Duodenal mucosa (tissue), 2 donors: Measurements from ENCODE around the gene FLNB.

Source experiments
- H3K27ac ChIP-seq: one replicate; pipeline ENCODE4 v1.7.0; 2013; ENCODE audit warnings: low read depth, low read length
- H3K27me3 ChIP-seq, 2 donors: one replicate each; pipeline ENCODE4 v1.7.0; 2013; ENCODE audit warnings: low read length in 2 of 2, control low read depth in 1 of 2; ENCODE audit not compliant: insufficient read depth in 2 of 2, control insufficient read depth in 1 of 2
- H3K36me3 ChIP-seq, 2 donors: one replicate each; pipeline ENCODE4 v1.7.0; 2013; ENCODE audit warnings: low read length in 2 of 2, control low read depth in 1 of 2; ENCODE audit not compliant: insufficient read depth in 2 of 2, control insufficient read depth in 1 of 2
- H3K4me1 ChIP-seq, 2 donors: one replicate each; pipeline ENCODE4 v1.7.0; 2013; ENCODE audit warnings: low read length in 2 of 2, control low read depth in 1 of 2; ENCODE audit not compliant: insufficient read depth in 2 of 2, control insufficient read depth in 1 of 2
- H3K4me3 ChIP-seq, 2 donors: one replicate each; pipeline ENCODE4 v1.7.0; 2013; ENCODE audit warnings: low read length in 2 of 2, low read depth in 1 of 2
- H3K9ac ChIP-seq, 2 donors: one replicate each; pipeline ENCODE4 v1.7.0; 2013; ENCODE audit warnings: low read length in 2 of 2, low read depth in 1 of 2
- H3K9me3 ChIP-seq, 2 donors: one replicate each; pipeline ENCODE4 v1.7.0; 2013; ENCODE audit warnings: low read length in 2 of 2, control low read depth in 1 of 2; ENCODE audit not compliant: control insufficient read depth in 1 of 2

FLNB gene

DNA sequence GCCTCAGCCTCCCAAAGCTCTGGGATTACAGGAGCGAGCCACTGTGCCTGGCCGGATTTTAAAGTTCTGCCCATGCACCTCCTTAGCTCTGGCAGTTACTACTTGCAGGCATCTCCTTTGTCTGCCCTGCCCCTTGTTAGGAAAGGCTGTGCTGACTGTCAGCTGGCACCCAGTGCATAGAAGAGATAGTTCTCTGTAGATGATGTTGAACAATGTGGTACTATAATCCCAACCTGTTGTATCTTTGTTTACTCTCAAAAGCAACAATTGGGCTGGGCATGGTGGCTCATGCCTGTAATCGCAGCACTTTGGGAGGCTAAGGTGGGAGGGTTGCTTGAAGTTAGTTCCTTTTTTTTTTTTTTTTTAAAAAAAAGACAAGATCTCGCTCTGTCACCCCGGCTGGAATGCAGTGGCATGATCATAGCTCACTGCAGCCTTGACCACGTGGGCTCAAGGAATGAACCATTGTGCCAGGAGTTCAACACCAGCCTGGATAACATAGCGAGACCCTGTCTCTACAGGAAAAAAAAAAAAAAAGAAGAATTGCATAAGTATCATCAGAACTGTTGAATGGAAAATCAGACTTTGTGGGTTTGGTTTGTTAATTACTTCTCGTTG, 30.6 kb downstream of the FLNB start:
- Histone ChIP-seq H3K4me3 (no peak overlapping the region), H3K27ac (no peak overlapping the region), H3K27me3 (no peaks in the 10 kb centered on the region), H3K36me3 (peaks cover 0 to 7% of the 10 kb centered on the region in 2 donors), H3K4me1 (peaks cover 52 to 66% of the 10 kb centered on the region in 2 donors), H3K9ac (no peak overlapping the region), H3K9me3 (no peaks in the 10 kb centered on the region)

- Histone ChIP-seq H3K4me3 (no peak overlapping the region), H3K9me3 (no peaks in the 10 kb centered on the region), H3K36me3 (peaks cover 0 to 4% of the 10 kb centered on the region in 2 donors), H3K27ac (no peak overlapping the region), H3K9ac (no peak overlapping the region), H3K27me3 (no peaks in the 10 kb centered on the region), H3K4me1 (peaks cover 50 to 65% of the 10 kb centered on the region in 2 donors)
Observed at GRCh38 chr3:58039601-58040000, 31.4 kb downstream of the FLNB start.

DNA sequence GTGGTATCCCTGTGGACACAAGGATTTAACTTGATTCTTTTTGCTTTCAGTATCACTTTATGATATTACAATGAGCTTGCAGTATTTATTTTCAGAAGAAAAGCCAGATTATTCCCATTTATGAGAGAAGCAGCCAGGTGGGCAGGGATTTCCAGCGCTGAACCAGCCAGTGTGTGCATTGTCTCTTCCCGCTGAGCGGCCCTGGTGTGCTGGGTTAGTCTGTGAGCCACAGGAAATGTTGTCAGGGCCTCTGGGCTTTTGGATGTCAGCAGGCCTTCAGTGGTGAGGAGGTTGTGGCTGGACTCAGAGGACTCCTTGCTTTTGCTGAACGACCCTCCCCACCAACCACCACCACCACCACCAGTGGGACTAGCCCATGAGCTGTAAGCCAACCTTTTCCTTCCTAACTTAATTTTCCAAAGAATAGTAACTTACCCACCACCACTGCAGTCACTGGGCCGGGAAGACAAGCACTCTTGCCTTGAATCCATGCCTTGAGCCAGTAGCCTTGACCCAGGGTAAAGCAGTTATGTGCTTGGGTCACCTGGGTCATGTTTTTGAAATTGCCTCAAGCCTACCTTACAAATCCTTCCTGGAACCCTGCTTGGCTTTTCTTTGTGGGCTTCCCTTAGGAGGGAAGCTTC, 33.1 kb downstream of the FLNB start:
- H3K9me3 ChIP-seq = no peaks in the 10 kb centered on the region
- peak overlapping the region; percentile 30 for H3K27ac ChIP-seq
- H3K27me3 ChIP-seq = no peaks in the 10 kb centered on the region
- no peak overlapping the region for H3K4me3 ChIP-seq
- peaks cover 0 to 4% of the 10 kb centered on the region in 2 donors for H3K36me3 ChIP-seq
- H3K9ac ChIP-seq = no peak overlapping the region
- peaks cover 34 to 52% of the 10 kb centered on the region in 2 donors for H3K4me1 ChIP-seq

- Histone ChIP-seq H3K9ac (no peak overlapping the region), H3K9me3 (no peaks in the 10 kb centered on the region), H3K27me3 (no peaks in the 10 kb centered on the region), H3K36me3 (peaks cover 0 to 4% of the 10 kb centered on the region in 2 donors), H3K27ac (peak overlapping the region; percentile 30), H3K4me3 (no peak overlapping the region), H3K4me1 (peaks cover 30 to 51% of the 10 kb centered on the region in 2 donors)
Observed at GRCh38 chr3:58041826-58042324, 33.7 kb downstream of the FLNB start.

DNA sequence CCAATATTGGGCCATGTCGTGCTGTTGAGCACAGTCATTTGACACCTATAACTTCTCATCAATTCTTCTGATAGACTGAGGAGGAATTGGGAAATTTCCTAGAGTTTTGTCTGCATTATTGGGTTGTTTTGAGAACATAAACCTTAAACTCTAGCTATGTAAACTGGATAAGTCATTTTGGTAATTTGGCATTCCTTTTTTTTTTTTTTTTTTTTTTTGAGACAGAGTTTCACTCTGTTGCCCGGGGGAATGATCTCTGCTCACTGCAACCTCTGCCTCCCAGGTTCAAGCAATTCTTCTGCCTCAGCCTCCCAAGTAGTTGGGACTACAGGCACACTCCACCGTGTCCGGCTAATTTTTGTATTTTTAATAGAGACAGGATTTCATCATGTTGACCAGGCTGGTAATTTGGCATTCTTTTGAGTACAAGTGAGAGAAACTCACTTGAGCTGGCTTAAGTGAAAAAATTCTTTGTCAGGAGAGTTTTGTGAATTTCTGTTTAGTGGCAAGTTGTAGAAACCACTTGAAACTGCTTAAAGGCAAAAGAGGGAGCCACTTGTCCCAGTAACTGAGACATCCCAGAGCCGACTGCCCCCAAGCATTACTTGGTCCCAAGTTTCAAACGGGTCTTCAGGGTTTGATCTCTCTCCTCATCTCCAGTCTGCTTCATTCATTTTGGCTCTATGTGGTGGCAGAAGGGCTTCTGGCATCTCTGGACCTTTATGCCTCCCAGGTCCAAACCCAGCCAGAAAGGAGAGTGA, 34.9 kb downstream of the FLNB start:
- H3K36me3 ChIP-seq = no peaks in the 10 kb centered on the region
- H3K9me3 ChIP-seq = no peaks in the 10 kb centered on the region
- no peaks in the 10 kb centered on the region for H3K27me3 ChIP-seq
- peaks cover 32 to 51% of the 10 kb centered on the region in 2 donors for H3K4me1 ChIP-seq
- H3K4me3 ChIP-seq = no peak overlapping the region
- no peak overlapping the region for H3K27ac ChIP-seq
- no peak overlapping the region for H3K9ac ChIP-seq

DNA sequence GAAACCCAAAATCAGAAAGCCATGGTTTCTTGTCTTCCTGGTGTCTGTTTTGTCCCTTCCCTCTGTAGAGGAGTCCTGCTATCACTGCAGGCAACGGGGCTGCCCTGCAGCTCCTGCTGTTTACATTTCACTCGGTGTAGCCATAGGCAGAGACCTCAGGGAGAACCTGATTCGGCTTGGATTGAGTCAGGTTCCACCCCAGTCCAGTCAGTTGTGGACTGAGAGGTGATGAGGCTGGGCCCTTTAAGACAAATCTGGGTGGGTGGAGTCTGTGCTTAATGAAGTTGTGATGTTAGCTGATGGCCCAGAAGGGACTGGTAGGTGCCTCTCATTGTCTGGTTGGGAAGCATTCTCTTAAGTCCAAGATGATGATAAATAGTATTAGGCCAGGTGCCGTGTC, 35.7 kb downstream of the FLNB start:
- no peaks in the 10 kb centered on the region for H3K36me3 ChIP-seq
- H3K9me3 ChIP-seq = no peaks in the 10 kb centered on the region
- no peak overlapping the region for H3K27ac ChIP-seq
- H3K4me1 ChIP-seq = peaks cover 32 to 54% of the 10 kb centered on the region in 2 donors
- H3K27me3 ChIP-seq = no peaks in the 10 kb centered on the region
- no peak overlapping the region for H3K9ac ChIP-seq
- H3K4me3 ChIP-seq = no peak overlapping the region

DNA sequence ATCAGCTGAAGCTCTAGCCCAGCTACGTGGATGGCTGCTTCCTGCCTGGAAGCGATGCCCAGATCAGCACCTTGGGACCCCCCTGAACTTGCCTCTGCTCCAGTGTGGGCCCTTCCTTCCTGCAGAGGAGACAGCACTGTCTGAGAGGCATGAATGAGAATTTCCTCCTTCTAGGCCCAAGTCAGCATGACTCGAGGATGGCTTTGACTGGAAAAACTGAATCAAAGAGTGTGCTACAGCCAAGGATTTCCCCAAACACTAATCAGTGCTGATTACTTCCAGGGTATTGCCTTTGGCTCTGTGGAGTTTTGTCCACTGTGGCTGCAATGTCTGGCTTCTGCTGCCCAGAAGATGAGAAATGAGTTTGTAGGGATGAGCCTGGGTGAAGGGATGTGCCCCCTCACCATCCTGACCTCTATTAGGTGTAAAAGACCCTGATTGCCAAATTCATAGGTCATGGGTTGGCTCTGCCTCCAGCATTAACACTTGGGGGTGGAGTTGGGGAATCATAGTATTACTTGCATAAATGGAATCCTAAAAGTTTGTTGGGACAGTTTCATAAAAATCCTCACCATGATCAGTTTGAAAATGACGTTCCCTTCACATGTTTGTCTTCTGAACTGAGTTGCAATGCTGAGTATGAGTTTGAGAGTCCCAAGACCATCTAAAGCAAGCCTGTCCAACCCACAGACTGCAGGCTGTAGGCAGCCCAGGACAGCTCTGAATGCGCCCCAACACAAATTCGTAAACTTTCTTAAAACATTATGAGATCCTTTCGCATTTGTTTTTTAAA, 36.7 kb downstream of the FLNB start:
- H3K4me1 ChIP-seq = peaks cover 34 to 53% of the 10 kb centered on the region in 2 donors
- no peaks in the 10 kb centered on the region for H3K36me3 ChIP-seq
- no peak overlapping the region for H3K9ac ChIP-seq
- H3K27ac ChIP-seq = peak overlapping the region; percentile 33
- no peaks in the 10 kb centered on the region for H3K9me3 ChIP-seq
- no peaks in the 10 kb centered on the region for H3K27me3 ChIP-seq
- H3K4me3 ChIP-seq = no peak overlapping the region

DNA sequence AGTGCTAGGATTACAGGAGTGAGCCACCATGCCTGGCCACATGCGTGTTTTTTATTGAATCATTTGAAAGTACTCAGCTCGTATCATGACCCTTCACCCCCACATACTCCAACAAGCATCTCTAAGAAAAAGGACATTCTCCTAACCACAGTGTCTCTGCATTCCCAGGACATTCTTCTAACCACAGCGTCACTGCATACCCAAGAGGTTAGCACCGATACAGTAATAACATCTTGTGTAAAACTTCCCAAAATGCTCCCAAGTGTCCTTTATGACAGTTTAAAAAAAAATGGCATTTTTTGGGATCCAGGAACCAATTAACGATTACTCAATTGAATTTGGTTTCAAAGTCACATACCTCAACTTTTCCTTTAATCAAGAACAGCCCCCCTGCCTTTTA, 39.6 kb downstream of the FLNB start:
- Histone ChIP-seq H3K4me1 (peaks cover 35 to 59% of the 10 kb centered on the region in 2 donors), H3K36me3 (no peaks in the 10 kb centered on the region), H3K9ac (no peak overlapping the region), H3K9me3 (no peaks in the 10 kb centered on the region), H3K4me3 (no peak overlapping the region), H3K27me3 (no peaks in the 10 kb centered on the region), H3K27ac (no peak overlapping the region)

- no peaks in the 10 kb centered on the region for H3K27me3 ChIP-seq
- no peak overlapping the region for H3K9ac ChIP-seq
- peaks cover 37 to 61% of the 10 kb centered on the region in 2 donors for H3K4me1 ChIP-seq
- H3K9me3 ChIP-seq = no peaks in the 10 kb centered on the region
- H3K36me3 ChIP-seq = no peaks in the 10 kb centered on the region
- H3K27ac ChIP-seq = no peak overlapping the region
- H3K4me3 ChIP-seq = no peak overlapping the region
Observed at GRCh38 chr3:58048301-58048700, 40.1 kb downstream of the FLNB start.
